UCSD-AML1 (cell line): ENCODE data around the gene HS6ST3.
"Not testable (repeated sequence)": the region's sequence is repeated elsewhere in the genome, so short reads cannot be mapped to it uniquely, and the experiment has no call there.

Experiments
- DNase-seq: peaks from one replicate; lab custom pipeline; 2025; ENCODE audit not compliant: unreplicated experiment; lab: John Stamatoyannopoulos, UW

The HS6ST3 gene

GRCh38 chr13:96710166-96710862 lies 620.4 kb downstream of the HS6ST3 start:
- no peak for DNase-seq

- DNase-seq, result no peak
Observed at GRCh38 chr13:96720446-96720845, 630.5 kb downstream of the HS6ST3 start.

- no peak for DNase-seq
Observed at GRCh38 chr13:96726651-96727050, 636.7 kb downstream of the HS6ST3 start.

- no peak for DNase-seq
Observed at GRCh38 chr13:96728463-96728862, 638.6 kb downstream of the HS6ST3 start.

- no peak for DNase-seq
Observed at GRCh38 chr13:96730676-96731075, 640.8 kb downstream of the HS6ST3 start.

- DNase-seq, result no peak
Observed at GRCh38 chr13:96734499-96734898, 644.6 kb downstream of the HS6ST3 start.

- no peak for DNase-seq
Observed at GRCh38 chr13:96741779-96742178, 651.9 kb downstream of the HS6ST3 start.

GRCh38 chr13:96743296-96744089 lies 653.6 kb downstream of the HS6ST3 start:
- DNase-seq, result no peak

GRCh38 chr13:96744367-96745331 lies 654.7 kb downstream of the HS6ST3 start:
- no peak for DNase-seq

GRCh38 chr13:96746886-96747285 lies 657.0 kb downstream of the HS6ST3 start:
- no peak for DNase-seq

GRCh38 chr13:96749825-96750224 lies 659.9 kb downstream of the HS6ST3 start:
- no peak for DNase-seq

GRCh38 chr13:96751089-96751488 lies 661.2 kb downstream of the HS6ST3 start:
- no peak for DNase-seq

GRCh38 chr13:96762876-96763275 lies 673.0 kb downstream of the HS6ST3 start:
- no peak for DNase-seq

GRCh38 chr13:96766306-96766705 lies 676.4 kb downstream of the HS6ST3 start:
- DNase-seq, result no peak

GRCh38 chr13:96768524-96768923 lies 678.6 kb downstream of the HS6ST3 start:
- DNase-seq, result no peak

- no peak for DNase-seq
Observed at GRCh38 chr13:96769874-96770273, 680.0 kb downstream of the HS6ST3 start.

- DNase-seq, result no peak
Observed at GRCh38 chr13:96771486-96772367, 681.8 kb downstream of the HS6ST3 start.

- DNase-seq, result no peak
Observed at GRCh38 chr13:96772426-96772825, 682.5 kb downstream of the HS6ST3 start.

GRCh38 chr13:96778302-96778701 lies 688.4 kb downstream of the HS6ST3 start:
- DNase-seq, result not testable (repeated sequence)

GRCh38 chr13:96779691-96780090 lies 689.8 kb downstream of the HS6ST3 start:
- DNase-seq, result no peak
